K562 (cell line): ENCODE measurements around the gene ZNRD2. TPM values are rescaled to one million over a fixed set of nuclear protein-coding genes. Genes with fewer than 3 reads are reported as not detected.

Experiments used
- CBX5 ChIP-seq: IDR thresholded peaks from 2 replicates; pipeline ENCODE4 v1.6.1; 2014; ENCODE audit warnings: low read depth, borderline replicate concordance
- COPS2 ChIP-seq: fragments of 450-650 bp; conservative IDR thresholded peaks from 2 replicates; pipeline ENCODE4 v1.6.1; 2016; ENCODE audit warnings: mild to moderate bottlenecking, moderate library complexity
- EP300 ChIP-seq: IDR thresholded peaks from 2 replicates; pipeline ENCODE4 v1.6.1; 2012; ENCODE audit warnings: low read length, improper control_type of control experiment
- ETV6 ChIP-seq, 3 experiments: fragments of 150-350 bp in 1 of 3; sonication (generic) in 1 of 3; formaldehyde crosslinking in 1 of 3; IDR thresholded peaks; 2 replicates each; pipeline versions ENCODE4 v1.6.1 to v1.8.0; 2014 to 2022; ENCODE audit warnings: borderline replicate concordance in 2 of 3, low read depth in 2 of 3, antibody characterized with exemption in 1 of 3, low read length in 1 of 3, mild to moderate bottlenecking in 1 of 3, missing genetic modification reagents in 1 of 3
- HDAC8 ChIP-seq: fragments of 450-650 bp; IDR thresholded peaks from 2 replicates; pipeline ENCODE4 v1.6.1; 2016; ENCODE audit warnings: mild to moderate bottlenecking, missing genetic modification characterization, moderate library complexity, missing compliant biosample characterization
- HNRNPLL ChIP-seq: fragments of 200-400 bp; formaldehyde crosslinking; IDR thresholded peaks from 2 replicates; pipeline ENCODE4 v1.6.1; 2017; ENCODE audit warnings: low read length, low read depth, mild to moderate bottlenecking; ENCODE audit not compliant: poor library complexity, severe bottlenecking
- HOXB6 ChIP-seq: fragments of 250-450 bp; sonication (Bioruptor Pico); IDR thresholded peaks from 2 replicates; pipeline ENCODE4 v1.5.1; 2022; ENCODE audit warnings: mild to moderate bottlenecking, borderline replicate concordance
- KLF16 ChIP-seq: IDR thresholded peaks from 2 replicates; pipeline ENCODE4 v1.6.1; 2016; ENCODE audit warnings: antibody characterized with exemption
- MTF1 ChIP-seq: fragments of 250-450 bp; sonication (Bioruptor Pico); IDR thresholded peaks from 2 replicates; pipeline ENCODE4 v1.9.0; 2021; ENCODE audit warnings: moderate library complexity, mild to moderate bottlenecking, inconsistent platforms, borderline replicate concordance
- POLR2AphosphoS5 ChIP-seq: IDR thresholded peaks from 2 replicates; pipeline ENCODE4 v1.6.1; 2011; ENCODE audit warnings: mild to moderate bottlenecking, low read depth, low read length, moderate library complexity; ENCODE audit not compliant: control insufficient read depth, insufficient read depth
- PURB ChIP-seq: sonication (generic); formaldehyde crosslinking; IDR thresholded peaks from 2 replicates; pipeline ENCODE4 v1.9.0; 2021; ENCODE audit warnings: low read depth, mild to moderate bottlenecking, missing genetic modification reagents
- RBM25 ChIP-seq: fragments of 200-400 bp; formaldehyde crosslinking; IDR thresholded peaks from 2 replicates; pipeline ENCODE4 v1.6.1; 2018; ENCODE audit warnings: low read length, low read depth, moderate library complexity; ENCODE audit not compliant: severe bottlenecking
- RFX1 ChIP-seq: fragments of 450-650 bp; IDR thresholded peaks from 2 replicates; pipeline ENCODE4 v1.6.1; 2016; ENCODE audit warnings: mild to moderate bottlenecking, moderate library complexity
- ZNF24 ChIP-seq: fragments of 450-650 bp; IDR thresholded peaks from 2 replicates; pipeline ENCODE4 v1.6.1; 2016
- polyA plus RNA-seq, 8 experiments: library from polyadenylated mRNA; depleted of rRNA in 4 of 8; stranded (reverse) in 5 of 8; unstranded in 3 of 8; fragments of >200 nt; fragmentation: Nextera tagmentation in 2 of 8; fragmentation: Illumina TruSeq in 1 of 8; extraction: Ambion mirVana in 2 of 8; extraction: Trizol in 1 of 8; gene quantifications; 2 replicates each; pipeline versions ENCODE4 v1.2.1 to v1.2.3, GENCODE V29; 2011 to 2014; ENCODE audit warnings: inconsistent platforms in 1 of 8, missing spikeins in 1 of 8
- total RNA-seq, 7 experiments: library from RNA; depleted of rRNA in 6 of 7; stranded (reverse); fragments of >200 nt in 6 of 7; fragmentation: Illumina TruSeq in 2 of 7; extraction: Trizol in 2 of 7; gene quantifications; 2 replicates each; pipeline versions ENCODE4 v1.2.1 to v1.2.3, GENCODE V29; 2011 to 2021; ENCODE audit warnings: low replicate concordance in 1 of 7
- TF ChIP-seq, protein P1 (sequence below), 3 experiments: fragments of 200-800 bp in 1 of 3; fragments of 250-450 bp in 1 of 3; fragments of 450-650 bp in 1 of 3; sonication (Bioruptor Pico) in 1 of 3; sonication (Bioruptor generic) in 1 of 3; formaldehyde crosslinking in 1 of 3; IDR thresholded peaks; 2 replicates each; pipeline versions ENCODE4 v1.6.1 to v1.8.0; 2016 to 2022; ENCODE audit warnings: mild to moderate bottlenecking in 2 of 3, missing genetic modification characterization in 2 of 3, missing compliant biosample characterization in 1 of 3, moderate library complexity in 1 of 3
- TF ChIP-seq, protein P2 (sequence below), 2 experiments: fragments of 450-650 bp; IDR thresholded peaks; 2 replicates each; pipeline ENCODE4 v1.6.1; 2016
- TF ChIP-seq, protein P3 (sequence below): sonication (generic); formaldehyde crosslinking; IDR thresholded peaks from 2 replicates; pipeline ENCODE4 v1.8.1; 2022; ENCODE audit warnings: missing genetic modification reagents
- TF ChIP-seq, protein P4 (sequence below): sonication (generic); formaldehyde crosslinking; IDR thresholded peaks from 2 replicates; pipeline ENCODE4 v1.4.0; 2020; ENCODE audit warnings: mild to moderate bottlenecking, missing genetic modification reagents

ZNRD2 gene
- total and polyA plus RNA-seq, 9 of the 15 experiments (the other 6 are each of a cell fraction or from before 2014, with no cell fraction given): 13.4 to 129 (median 60.4) TPM

DNA sequence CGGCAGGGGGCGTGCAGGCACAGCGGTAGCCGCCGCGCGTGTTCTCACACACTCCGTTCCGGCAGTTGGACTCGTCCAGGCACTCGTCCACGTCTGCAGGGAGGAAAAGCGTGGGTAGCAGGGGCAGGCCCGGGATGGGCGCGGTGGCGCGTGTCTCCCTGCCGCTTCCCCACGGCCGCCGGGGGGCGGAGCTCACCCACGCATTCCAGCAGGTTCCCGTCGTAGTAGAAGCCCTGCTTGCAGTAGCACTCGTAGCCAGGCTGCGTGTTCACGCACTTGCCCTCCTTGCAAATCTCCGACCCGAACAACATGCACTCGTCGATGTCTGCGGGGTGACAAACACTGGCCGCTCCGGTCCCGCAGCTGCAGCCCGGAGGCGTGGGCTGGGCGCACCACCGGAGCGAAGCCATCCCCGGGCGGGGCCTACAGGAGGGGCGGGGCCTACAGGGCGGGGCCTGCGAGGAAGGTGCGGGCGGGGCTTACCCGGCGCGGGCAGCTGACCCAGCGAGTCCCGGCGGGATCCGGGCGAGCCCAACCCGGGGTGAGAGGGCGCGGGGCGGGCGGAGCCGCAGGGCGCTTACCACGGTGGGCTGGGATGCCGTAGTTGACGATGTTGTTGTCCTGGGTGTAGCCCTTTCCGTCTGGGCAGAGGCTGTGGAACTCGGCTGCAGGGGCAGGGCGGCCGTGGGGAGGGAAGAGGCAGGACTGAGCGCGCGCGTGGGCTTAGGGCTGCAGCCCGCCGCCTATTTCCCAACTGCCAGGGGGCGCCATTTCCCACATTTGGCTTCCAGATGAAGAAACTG lies 29.8 kb upstream of the ZNRD2 start (continued):
- no peak for TF ChIP-seq HNRNPLL
- TF ChIP-seq HOXB6 (CRISPR knock-in tag): no peak
- TF ChIP-seq KLF16: no peak
- TF ChIP-seq EP300: no peak
- TF ChIP-seq, protein P1, sequence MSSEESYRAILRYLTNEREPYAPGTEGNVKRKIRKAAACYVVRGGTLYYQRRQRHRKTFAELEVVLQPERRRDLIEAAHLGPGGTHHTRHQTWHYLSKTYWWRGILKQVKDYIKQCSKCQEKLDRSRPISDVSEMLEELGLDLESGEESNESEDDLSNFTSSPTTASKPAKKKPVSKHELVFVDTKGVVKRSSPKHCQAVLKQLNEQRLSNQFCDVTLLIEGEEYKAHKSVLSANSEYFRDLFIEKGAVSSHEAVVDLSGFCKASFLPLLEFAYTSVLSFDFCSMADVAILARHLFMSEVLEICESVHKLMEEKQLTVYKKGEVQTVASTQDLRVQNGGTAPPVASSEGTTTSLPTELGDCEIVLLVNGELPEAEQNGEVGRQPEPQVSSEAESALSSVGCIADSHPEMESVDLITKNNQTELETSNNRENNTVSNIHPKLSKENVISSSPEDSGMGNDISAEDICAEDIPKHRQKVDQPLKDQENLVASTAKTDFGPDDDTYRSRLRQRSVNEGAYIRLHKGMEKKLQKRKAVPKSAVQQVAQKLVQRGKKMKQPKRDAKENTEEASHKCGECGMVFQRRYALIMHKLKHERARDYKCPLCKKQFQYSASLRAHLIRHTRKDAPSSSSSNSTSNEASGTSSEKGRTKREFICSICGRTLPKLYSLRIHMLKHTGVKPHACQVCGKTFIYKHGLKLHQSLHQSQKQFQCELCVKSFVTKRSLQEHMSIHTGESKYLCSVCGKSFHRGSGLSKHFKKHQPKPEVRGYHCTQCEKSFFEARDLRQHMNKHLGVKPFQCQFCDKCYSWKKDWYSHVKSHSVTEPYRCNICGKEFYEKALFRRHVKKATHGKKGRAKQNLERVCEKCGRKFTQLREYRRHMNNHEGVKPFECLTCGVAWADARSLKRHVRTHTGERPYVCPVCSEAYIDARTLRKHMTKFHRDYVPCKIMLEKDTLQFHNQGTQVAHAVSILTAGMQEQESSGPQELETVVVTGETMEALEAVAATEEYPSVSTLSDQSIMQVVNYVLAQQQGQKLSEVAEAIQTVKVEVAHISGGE (CRISPR knock-in tag; IDR thresholded peaks at IDR 0.05): peak; percentile 38 to 96 (median 76); a peak in 5 of 6 replicates
- TF ChIP-seq COPS2: no peak
- no peak for TF ChIP-seq ETV6 (IDR thresholded peaks at IDR 0.05; ENCODE audit: borderline replicate concordance in 1 of 2, low read depth in 2 of 2, low read length in 1 of 2)
- no peak for TF ChIP-seq ETV6 (CRISPR knock-in tag; IDR thresholded peaks at IDR 0.05; ENCODE audit: borderline replicate concordance)
- TF ChIP-seq, protein P2, sequence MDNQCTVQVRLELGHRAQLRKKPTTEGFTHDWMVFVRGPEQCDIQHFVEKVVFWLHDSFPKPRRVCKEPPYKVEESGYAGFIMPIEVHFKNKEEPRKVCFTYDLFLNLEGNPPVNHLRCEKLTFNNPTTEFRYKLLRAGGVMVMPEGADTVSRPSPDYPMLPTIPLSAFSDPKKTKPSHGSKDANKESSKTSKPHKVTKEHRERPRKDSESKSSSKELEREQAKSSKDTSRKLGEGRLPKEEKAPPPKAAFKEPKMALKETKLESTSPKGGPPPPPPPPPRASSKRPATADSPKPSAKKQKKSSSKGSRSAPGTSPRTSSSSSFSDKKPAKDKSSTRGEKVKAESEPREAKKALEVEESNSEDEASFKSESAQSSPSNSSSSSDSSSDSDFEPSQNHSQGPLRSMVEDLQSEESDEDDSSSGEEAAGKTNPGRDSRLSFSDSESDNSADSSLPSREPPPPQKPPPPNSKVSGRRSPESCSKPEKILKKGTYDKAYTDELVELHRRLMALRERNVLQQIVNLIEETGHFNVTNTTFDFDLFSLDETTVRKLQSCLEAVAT (IDR thresholded peaks at IDR 0.05): no peak
- TF ChIP-seq POLR2AphosphoS5: no peak
- TF ChIP-seq RFX1: no peak
- TF ChIP-seq, protein P3, sequence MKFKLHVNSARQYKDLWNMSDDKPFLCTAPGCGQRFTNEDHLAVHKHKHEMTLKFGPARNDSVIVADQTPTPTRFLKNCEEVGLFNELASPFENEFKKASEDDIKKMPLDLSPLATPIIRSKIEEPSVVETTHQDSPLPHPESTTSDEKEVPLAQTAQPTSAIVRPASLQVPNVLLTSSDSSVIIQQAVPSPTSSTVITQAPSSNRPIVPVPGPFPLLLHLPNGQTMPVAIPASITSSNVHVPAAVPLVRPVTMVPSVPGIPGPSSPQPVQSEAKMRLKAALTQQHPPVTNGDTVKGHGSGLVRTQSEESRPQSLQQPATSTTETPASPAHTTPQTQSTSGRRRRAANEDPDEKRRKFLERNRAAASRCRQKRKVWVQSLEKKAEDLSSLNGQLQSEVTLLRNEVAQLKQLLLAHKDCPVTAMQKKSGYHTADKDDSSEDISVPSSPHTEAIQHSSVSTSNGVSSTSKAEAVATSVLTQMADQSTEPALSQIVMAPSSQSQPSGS (CRISPR knock-in tag): no peak; the same call in 1 of the 2 replicates
- TF ChIP-seq ZNF24: no peak
- no peak for TF ChIP-seq PURB (CRISPR knock-in tag)
- TF ChIP-seq HDAC8 (tag): no peak
- TF ChIP-seq, protein P4, sequence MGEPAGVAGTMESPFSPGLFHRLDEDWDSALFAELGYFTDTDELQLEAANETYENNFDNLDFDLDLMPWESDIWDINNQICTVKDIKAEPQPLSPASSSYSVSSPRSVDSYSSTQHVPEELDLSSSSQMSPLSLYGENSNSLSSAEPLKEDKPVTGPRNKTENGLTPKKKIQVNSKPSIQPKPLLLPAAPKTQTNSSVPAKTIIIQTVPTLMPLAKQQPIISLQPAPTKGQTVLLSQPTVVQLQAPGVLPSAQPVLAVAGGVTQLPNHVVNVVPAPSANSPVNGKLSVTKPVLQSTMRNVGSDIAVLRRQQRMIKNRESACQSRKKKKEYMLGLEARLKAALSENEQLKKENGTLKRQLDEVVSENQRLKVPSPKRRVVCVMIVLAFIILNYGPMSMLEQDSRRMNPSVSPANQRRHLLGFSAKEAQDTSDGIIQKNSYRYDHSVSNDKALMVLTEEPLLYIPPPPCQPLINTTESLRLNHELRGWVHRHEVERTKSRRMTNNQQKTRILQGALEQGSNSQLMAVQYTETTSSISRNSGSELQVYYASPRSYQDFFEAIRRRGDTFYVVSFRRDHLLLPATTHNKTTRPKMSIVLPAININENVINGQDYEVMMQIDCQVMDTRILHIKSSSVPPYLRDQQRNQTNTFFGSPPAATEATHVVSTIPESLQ (CRISPR knock-in tag): no peak
- TF ChIP-seq RBM25: no peak
- TF ChIP-seq MTF1 (CRISPR knock-in tag): no peak
- TF ChIP-seq CBX5: 0 out of 2 replicates have a peak, but pooled peaks have one; percentile 59
